C4-2B (cell line): ENCODE measurements around the gene TP73.

Source experiments
- H3K27ac ChIP-seq: fragments of 450-650 bp; 2 replicates; pipeline ENCODE4 v1.5.1; 2017
- CTCF ChIP-seq: fragments of 450-650 bp; conservative IDR thresholded peaks from 2 replicates; pipeline ENCODE4 v1.5.1; 2017; ENCODE audit warnings: mild to moderate bottlenecking
- ZFX ChIP-seq: fragments of 450-650 bp; IDR thresholded peaks from 2 replicates; pipeline ENCODE4 v1.6.1; 2017

Gene TP73

GRCh38 chr1:3730543-3731247 is 78.4 kb downstream of the TP73 start:
- no peak for TF ChIP-seq CTCF
- no peak for TF ChIP-seq ZFX

GRCh38 chr1:3731583-3732433 is 79.5 kb downstream of the TP73 start:
- TF ChIP-seq ZFX (no peak), CTCF (no peak)
- no peak overlapping the region for H3K27ac ChIP-seq

More at GRCh38 chr1:3730543-3731247, 78.4 kb downstream of the TP73 start:
- no peak overlapping the region for H3K27ac ChIP-seq

GRCh38 chr1:3732434-3733093 is 80.2 kb downstream of the TP73 start:
- no peak overlapping the region for H3K27ac ChIP-seq
- no peak for TF ChIP-seq CTCF
- no peak for TF ChIP-seq ZFX

GRCh38 chr1:3733094-3733882 is 81.0 kb downstream of the TP73 start:
- TF ChIP-seq ZFX = no peak
- TF ChIP-seq CTCF = no peak
- H3K27ac ChIP-seq = no peak overlapping the region

- TF ChIP-seq CTCF (no peak), ZFX (no peak)
- no peak overlapping the region for H3K27ac ChIP-seq
Observed at GRCh38 chr1:3733883-3734589, 81.7 kb downstream of the TP73 start.

- TF ChIP-seq CTCF (no peak), ZFX (no peak)
- no peak overlapping the region for H3K27ac ChIP-seq
Observed at GRCh38 chr1:3734602-3735001, 82.3 kb downstream of the TP73 start.
